ENCODE data around the gene SYVN1. TPM values are rescaled to one million over a fixed set of nuclear protein-coding genes. Genes with fewer than 3 reads are reported as not detected.

The SYVN1 gene
- total RNA-seq, 4 donors from 2014 or later, result 19.0 to 38.7 (median 26.0) TPM

DNA sequence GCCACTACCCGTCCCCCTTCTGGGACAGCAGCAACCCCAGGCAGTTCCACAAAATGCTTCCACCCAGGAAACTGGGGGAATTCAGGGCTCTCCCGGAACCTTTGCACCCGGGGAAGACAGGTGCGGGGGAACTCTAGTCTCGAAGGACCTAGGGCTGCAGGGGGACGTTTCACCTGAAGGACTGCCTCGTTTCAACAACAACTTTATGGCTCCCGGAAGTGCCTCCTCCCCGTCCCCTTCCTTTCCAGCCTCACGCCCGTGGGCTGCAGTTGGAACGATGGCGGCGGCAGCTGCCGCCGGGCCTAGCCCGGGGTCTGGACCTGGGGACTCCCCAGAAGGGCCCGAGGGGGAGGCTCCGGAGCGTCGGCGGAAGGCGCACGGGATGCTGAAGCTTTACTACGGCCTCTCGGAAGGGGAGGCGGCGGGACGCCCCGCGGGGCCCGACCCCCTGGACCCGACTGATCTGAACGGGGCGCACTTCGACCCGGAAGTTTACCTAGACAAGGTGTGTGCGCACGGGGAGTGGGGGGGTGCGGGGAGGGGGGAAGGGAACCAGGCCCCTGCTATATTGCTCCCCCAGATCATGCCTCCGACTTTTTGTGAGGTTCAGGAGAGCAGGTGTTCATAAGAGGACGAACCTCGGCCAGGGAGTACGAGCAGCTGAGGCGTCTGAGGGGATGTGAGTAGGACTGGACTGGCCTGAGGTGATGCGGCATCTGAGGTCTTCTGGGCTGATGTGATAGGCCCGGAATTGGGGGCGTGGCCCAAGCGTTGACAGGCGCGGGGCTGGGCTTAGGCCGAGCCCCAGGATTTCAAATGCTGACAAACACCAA, 38.1 kb downstream of the SYVN1 start, which contains the start of gene VPS51:
VPS51 (plus strand) TSS at position 241 of the 833 bp plus-strand sequence; CDS start at position 278, 37 bp downstream.
- no peak for TF ChIP-seq EP300 (IDR thresholded peaks at IDR 0.05)
- peak; percentile 90 for TF ChIP-seq POLR2AphosphoS5 (IDR thresholded peaks at IDR 0.05)
- peak; percentile 37 to 66 for TF ChIP-seq POLR2A (IDR thresholded peaks at IDR 0.05)
- TF ChIP-seq, protein P1, sequence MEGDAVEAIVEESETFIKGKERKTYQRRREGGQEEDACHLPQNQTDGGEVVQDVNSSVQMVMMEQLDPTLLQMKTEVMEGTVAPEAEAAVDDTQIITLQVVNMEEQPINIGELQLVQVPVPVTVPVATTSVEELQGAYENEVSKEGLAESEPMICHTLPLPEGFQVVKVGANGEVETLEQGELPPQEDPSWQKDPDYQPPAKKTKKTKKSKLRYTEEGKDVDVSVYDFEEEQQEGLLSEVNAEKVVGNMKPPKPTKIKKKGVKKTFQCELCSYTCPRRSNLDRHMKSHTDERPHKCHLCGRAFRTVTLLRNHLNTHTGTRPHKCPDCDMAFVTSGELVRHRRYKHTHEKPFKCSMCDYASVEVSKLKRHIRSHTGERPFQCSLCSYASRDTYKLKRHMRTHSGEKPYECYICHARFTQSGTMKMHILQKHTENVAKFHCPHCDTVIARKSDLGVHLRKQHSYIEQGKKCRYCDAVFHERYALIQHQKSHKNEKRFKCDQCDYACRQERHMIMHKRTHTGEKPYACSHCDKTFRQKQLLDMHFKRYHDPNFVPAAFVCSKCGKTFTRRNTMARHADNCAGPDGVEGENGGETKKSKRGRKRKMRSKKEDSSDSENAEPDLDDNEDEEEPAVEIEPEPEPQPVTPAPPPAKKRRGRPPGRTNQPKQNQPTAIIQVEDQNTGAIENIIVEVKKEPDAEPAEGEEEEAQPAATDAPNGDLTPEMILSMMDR (IDR thresholded peaks at IDR 0.05), result peak in 2 of 4 experiments; percentile 26 to 42
- peaks cover 0 to 30% (median 13%) of the 10 kb centered on the region in 3 donors for H3K4me1 ChIP-seq
- H3K9me3 ChIP-seq, result no peaks in the 10 kb centered on the region
- peak within 1 kb of the TSS; percentile 87 to 93 for H3K4me3 ChIP-seq
- H3K27me3 ChIP-seq, result no peaks in the 10 kb centered on the region
- 0% methylated on average over 9 of the region's 52 CpGs; no CpG with 5 or more reads in 1 of the 2 donors for WGBS, 2 donors (ENCODE audit: low coverage in 1 of 2)
- ATAC-seq, result peak; percentile 96
- H3K27ac ChIP-seq, result peak within 1 kb of the TSS; percentile 77 to 95 (median 90)
- peaks cover 0 to 26% of the 10 kb centered on the region in 2 donors for H3K36me3 ChIP-seq

DNA sequence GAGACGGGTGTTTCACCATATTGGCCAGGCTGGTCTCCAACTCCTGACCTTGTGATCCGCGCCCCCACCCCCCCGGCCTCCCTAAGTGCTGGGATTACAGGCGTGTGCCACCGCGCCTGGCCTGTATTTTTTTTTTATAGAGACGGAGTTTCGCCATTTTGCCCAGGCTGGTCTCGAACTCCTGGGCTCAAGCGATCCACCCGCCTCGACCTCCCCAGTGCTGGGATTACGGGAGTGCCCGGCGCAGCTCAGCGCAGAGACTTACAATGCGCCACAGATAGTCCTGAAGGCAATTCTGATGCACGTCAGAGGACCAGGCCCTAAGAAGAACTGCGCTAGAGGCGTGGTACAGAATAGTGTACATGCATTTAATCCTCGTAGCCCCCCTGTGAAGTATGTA, 38.9 kb downstream of the SYVN1 start:
- H3K27ac ChIP-seq, result peak overlapping the region in 3 of 4 donors; percentile 88 to 95 (median 91)
- H3K27me3 ChIP-seq, result no peaks in the 10 kb centered on the region
- 67 to 81% methylated on average over 4 to 11 of the region's 22 CpGs for WGBS, 2 donors (ENCODE audit: low coverage in 1 of 2)
- TF ChIP-seq, protein P1 (IDR thresholded peaks at IDR 0.05), result no peak
- TF ChIP-seq POLR2A (IDR thresholded peaks at IDR 0.05) (no peak), EP300 (IDR thresholded peaks at IDR 0.05) (no peak), POLR2AphosphoS5 (IDR thresholded peaks at IDR 0.05) (no peak)
- H3K4me3 ChIP-seq, result peak overlapping the region in 1 of 2 donors; percentile 93
- no peak for ATAC-seq
- peaks cover 0 to 26% (median 13%) of the 10 kb centered on the region in 3 donors for H3K4me1 ChIP-seq
- peaks cover 0 to 26% of the 10 kb centered on the region in 2 donors for H3K36me3 ChIP-seq
- H3K9me3 ChIP-seq, result no peaks in the 10 kb centered on the region

DNA sequence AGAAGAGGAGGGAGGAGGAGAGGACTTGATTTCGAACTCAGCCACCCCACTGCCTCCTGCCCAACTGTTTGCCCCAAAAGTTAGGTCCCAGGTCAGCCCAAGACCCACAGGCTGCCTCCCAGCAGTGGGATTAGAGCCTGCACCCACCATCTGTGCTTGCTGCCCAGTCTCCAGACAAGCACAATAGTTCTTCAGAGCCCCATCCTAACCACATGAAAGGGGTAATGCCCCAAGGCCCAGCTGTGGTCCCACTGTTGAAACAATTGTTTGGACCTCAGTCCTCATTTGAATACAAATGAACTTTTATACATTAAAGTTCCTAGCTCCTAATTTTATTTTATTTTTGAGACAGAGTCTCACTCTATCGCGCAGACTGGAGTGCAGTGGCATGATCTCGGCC, 43.7 kb downstream of the SYVN1 start:
- WGBS, 2 donors (ENCODE audit: low coverage in 1 of 2), result 97 to 98% methylated on average over 3 to 4 of the region's 4 CpGs
- TF ChIP-seq EP300 (IDR thresholded peaks at IDR 0.05), result no peak
- TF ChIP-seq, protein P1 (IDR thresholded peaks at IDR 0.05), result no peak
- TF ChIP-seq POLR2A (IDR thresholded peaks at IDR 0.05), result no peak
- no peak for TF ChIP-seq POLR2AphosphoS5 (IDR thresholded peaks at IDR 0.05)
- H3K4me1 ChIP-seq, result peaks cover 0 to 7% (median under 1%) of the 10 kb centered on the region in 3 donors
- H3K27ac ChIP-seq, result no peak overlapping the region
- H3K36me3 ChIP-seq, result peaks cover 0 to 44% of the 10 kb centered on the region in 2 donors
- H3K27me3 ChIP-seq, result no peaks in the 10 kb centered on the region
- no peak for ATAC-seq
- H3K9me3 ChIP-seq, result no peaks in the 10 kb centered on the region
- H3K4me3 ChIP-seq, result no peak overlapping the region

DNA sequence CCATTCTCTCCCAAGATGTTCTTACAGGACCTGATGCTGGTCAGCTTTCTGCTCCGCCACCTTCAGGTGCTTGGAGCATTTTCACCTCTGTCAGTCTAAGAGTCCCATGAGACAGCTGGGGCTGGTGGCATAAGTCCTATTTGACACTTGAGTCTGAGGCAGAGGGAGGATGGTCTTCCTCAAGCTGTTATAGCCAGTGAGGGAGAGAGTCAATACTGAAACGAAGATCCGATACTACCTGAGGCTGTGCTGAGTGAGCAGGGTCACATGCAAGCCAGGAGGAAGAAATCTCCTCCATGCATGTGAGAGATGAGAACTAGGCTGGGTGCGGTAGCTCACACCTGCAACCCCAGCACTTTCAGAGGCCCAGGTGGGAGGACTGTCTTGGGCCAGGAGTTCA, 44.7 kb downstream of the SYVN1 start:
- H3K27ac ChIP-seq, result no peak overlapping the region
- H3K4me1 ChIP-seq, result peaks cover 0 to 14% (median 7%) of the 10 kb centered on the region in 3 donors
- no peaks in the 10 kb centered on the region for H3K27me3 ChIP-seq
- TF ChIP-seq POLR2A (IDR thresholded peaks at IDR 0.05) (no peak), POLR2AphosphoS5 (IDR thresholded peaks at IDR 0.05) (no peak), EP300 (IDR thresholded peaks at IDR 0.05) (no peak)
- TF ChIP-seq, protein P1 (IDR thresholded peaks at IDR 0.05), result no peak
- ATAC-seq, result no peak
- H3K4me3 ChIP-seq, result no peak overlapping the region
- WGBS, 2 donors (ENCODE audit: low coverage in 1 of 2), result 95% methylated on average over 3 of the region's 4 CpGs; no CpG with 5 or more reads in 1 of the 2 donors
- peaks cover 0 to 51% of the 10 kb centered on the region in 2 donors for H3K36me3 ChIP-seq
- H3K9me3 ChIP-seq, result no peaks in the 10 kb centered on the region
